ENCODE data around the gene TTC23. TPM values are rescaled to one million over a fixed set of nuclear protein-coding genes. Genes with fewer than 3 reads are reported as not detected.

Gene TTC23
- total RNA-seq, 4 donors from 2014 or later = 19.9 to 45.3 (median 34.0) TPM

GRCh38 chr15:99282586-99282985, 33.2 kb upstream of the TTC23 start:
- Histone ChIP-seq H3K36me3 (no peaks in the 10 kb centered on the region), H3K4me1 (no peaks in the 10 kb centered on the region), H3K4me3 (replicated peaks in 1 of 3) (no peak overlapping the region), H3K27ac (no peak overlapping the region), H3K9me3 (no peaks in the 10 kb centered on the region), H3K27me3 (no peaks in the 10 kb centered on the region)
- DNase-seq = no peak
- TF ChIP-seq POLR2A (IDR thresholded peaks at IDR 0.05) = no peak
- no peak for TF ChIP-seq CTCF (IDR thresholded peaks at IDR 0.05)
- 95 to 96% methylated on average over 5 of the region's 5 CpGs for WGBS, 2 donors
- intact Hi-C loops (cut with DNase I) = loop anchor here (10.0 kb wide), 1 partner anchor 422 kb away; no protein-coding TSS in a partner anchor

DNA sequence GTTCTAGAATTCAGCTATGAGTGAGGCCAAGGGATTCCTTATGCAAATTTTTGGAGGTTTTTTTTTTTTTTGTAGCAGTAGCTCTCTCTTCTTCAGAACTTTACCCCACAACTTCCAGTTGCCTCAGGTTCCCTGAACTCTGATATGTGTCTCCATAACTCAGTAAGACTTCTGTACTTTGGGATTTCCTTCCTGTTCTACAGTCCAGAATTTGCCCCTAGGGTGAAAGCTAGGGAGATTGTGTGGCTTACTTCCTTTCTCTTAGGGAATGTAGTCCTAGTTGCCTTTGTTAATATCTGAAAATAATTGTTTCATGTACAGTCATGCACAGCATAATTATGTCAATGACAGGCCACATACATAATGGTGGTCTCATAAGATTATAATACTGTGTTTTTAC, 32.7 kb upstream of the TTC23 start:
- H3K36me3 ChIP-seq = no peaks in the 10 kb centered on the region
- TF ChIP-seq POLR2A (IDR thresholded peaks at IDR 0.05) = no peak
- no peak for TF ChIP-seq CTCF (IDR thresholded peaks at IDR 0.05)
- no peak overlapping the region for H3K27ac ChIP-seq
- no peak for DNase-seq
- H3K9me3 ChIP-seq = no peaks in the 10 kb centered on the region
- intact Hi-C loops (cut with DNase I) = loop anchor here (10.0 kb wide), 1 partner anchor 423 kb away; no protein-coding TSS in a partner anchor
- H3K27me3 ChIP-seq = no peaks in the 10 kb centered on the region
- no peaks in the 10 kb centered on the region for H3K4me1 ChIP-seq
- no peak overlapping the region for H3K4me3 ChIP-seq (replicated peaks in 1 of 3)

- H3K27me3 ChIP-seq = no peaks in the 10 kb centered on the region
- intact Hi-C loops (cut with DNase I) = loop anchor here (10.0 kb wide), 1 partner anchor 425 kb away; no protein-coding TSS in a partner anchor
- DNase-seq = no peak
- no peak for TF ChIP-seq CTCF (IDR thresholded peaks at IDR 0.05)
- TF ChIP-seq POLR2A (IDR thresholded peaks at IDR 0.05) = no peak
- no peaks in the 10 kb centered on the region for H3K4me1 ChIP-seq
- H3K27ac ChIP-seq = no peak overlapping the region
- H3K4me3 ChIP-seq (replicated peaks in 1 of 3) = no peak overlapping the region
- no peaks in the 10 kb centered on the region for H3K36me3 ChIP-seq
- H3K9me3 ChIP-seq = no peaks in the 10 kb centered on the region
- 78 to 96% methylated on average over 3 of the region's 3 CpGs for WGBS, 2 donors
Measured at GRCh38 chr15:99279827-99280226, 30.4 kb upstream of the TTC23 start.

GRCh38 chr15:99279290-99279689, 29.9 kb upstream of the TTC23 start:
- Histone ChIP-seq H3K4me1 (no peaks in the 10 kb centered on the region), H3K27ac (no peak overlapping the region), H3K27me3 (no peaks in the 10 kb centered on the region), H3K4me3 (replicated peaks in 1 of 3) (no peak overlapping the region), H3K9me3 (no peaks in the 10 kb centered on the region), H3K36me3 (no peaks in the 10 kb centered on the region)
- 88 to 95% methylated on average over 3 of the region's 3 CpGs for WGBS, 2 donors
- intact Hi-C loops (cut with DNase I) = no loop called here
- TF ChIP-seq CTCF (IDR thresholded peaks at IDR 0.05) (no peak), POLR2A (IDR thresholded peaks at IDR 0.05) (no peak)
- DNase-seq = no peak

DNA sequence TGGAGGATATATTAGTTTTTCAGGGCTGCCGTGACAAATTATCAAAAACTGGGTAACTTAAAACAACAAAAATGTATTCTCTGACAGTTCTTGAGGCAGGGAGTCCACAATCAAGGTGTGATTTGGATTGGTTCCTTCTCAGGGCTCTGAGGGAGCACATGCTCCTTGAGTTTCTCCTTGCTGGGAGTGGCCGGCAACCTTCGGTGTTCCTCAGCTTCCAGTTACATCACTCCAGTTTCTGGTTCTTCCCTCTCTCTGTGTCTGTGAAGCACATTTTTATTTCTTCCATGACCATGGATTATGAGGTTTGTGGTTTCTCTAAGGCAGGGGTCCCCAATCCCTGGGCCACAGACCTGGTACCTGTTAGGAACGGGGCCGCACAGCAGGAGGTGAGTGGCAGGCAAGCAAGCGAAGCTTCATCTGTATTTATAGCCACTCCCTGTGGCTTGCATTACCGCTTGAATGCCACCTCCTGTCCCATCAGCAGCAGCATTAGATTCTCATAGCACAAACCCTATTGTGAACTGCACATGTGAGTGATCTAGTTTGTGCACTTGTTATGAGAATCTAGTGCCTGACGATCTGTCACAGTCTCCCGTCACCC, 26.2 kb upstream of the TTC23 start:
- H3K27me3 ChIP-seq = no peaks in the 10 kb centered on the region
- H3K27ac ChIP-seq = no peak overlapping the region
- H3K4me1 ChIP-seq = no peaks in the 10 kb centered on the region
- no peak for TF ChIP-seq CTCF (IDR thresholded peaks at IDR 0.05)
- TF ChIP-seq POLR2A (IDR thresholded peaks at IDR 0.05) = no peak
- no peaks in the 10 kb centered on the region for H3K36me3 ChIP-seq
- H3K9me3 ChIP-seq = no peaks in the 10 kb centered on the region
- intact Hi-C loops (cut with DNase I) = no loop called here
- 95 to 96% methylated on average over 9 of the region's 9 CpGs for WGBS, 2 donors
- DNase-seq = no peak
- no peak overlapping the region for H3K4me3 ChIP-seq (replicated peaks in 1 of 3)

Data from thyroid gland (tissue), 4 donors.